Dendritic cell treated with granulocyte-macrophage colony-stimulating factor and Interleukin-4, amounts not matched to agents 40 ng/mL and 50 ng/mL, for 4 days (primary cell): ENCODE data around the gene GARIN1A.
A peak's percentile ranks its signal among the peaks of the same experiment; 100 is the strongest.

ENCODE experiments used
- H3K27ac Mint-ChIP-seq: one replicate; pipeline ENCODE4 v1.8.0; 2022; ENCODE audit warnings: mild to moderate bottlenecking, mixed read lengths
- H3K27me3 Mint-ChIP-seq: one replicate; pipeline ENCODE4 v1.8.0; 2022; ENCODE audit warnings: mild to moderate bottlenecking, mixed read lengths
- H3K36me3 Mint-ChIP-seq: one replicate; pipeline ENCODE4 v1.8.0; 2022; ENCODE audit warnings: low read depth, mixed read lengths
- H3K4me1 Mint-ChIP-seq: one replicate; pipeline ENCODE4 v1.8.0; 2022; ENCODE audit warnings: low read depth, mixed read lengths
- H3K4me3 Mint-ChIP-seq: one replicate; pipeline ENCODE4 v1.8.0; 2022; ENCODE audit warnings: mild to moderate bottlenecking, moderate library complexity, mixed read lengths
- H3K9me3 Mint-ChIP-seq: one replicate; pipeline ENCODE4 v1.8.0; 2022; ENCODE audit warnings: mixed read lengths
- intact Hi-C: fragments of 100-400 bp; cut with micrococcal nuclease; formaldehyde crosslinking; loops from one replicate; pipeline ENCODE4 v1.15.0; 2022

GARIN1A gene

GRCh38 chr7:128693373-128694015, 21.4 kb downstream of the GARIN1A start:
- intact Hi-C loops = no loop called here
- H3K4me3 Mint-ChIP-seq = no peak overlapping the region

GRCh38 chr7:128694738-128695137, 22.6 kb downstream of the GARIN1A start:
- Mint-ChIP-seq H3K9me3 (no peaks in the 10 kb centered on the region), H3K36me3 (no peaks in the 10 kb centered on the region), H3K4me1 (peaks cover 9% of the 10 kb centered on the region), H3K27me3 (peaks cover 40% of the 10 kb centered on the region), H3K27ac (no peak overlapping the region), H3K4me3 (no peak overlapping the region)
- intact Hi-C loops = no loop called here

More at GRCh38 chr7:128693373-128694015, 21.4 kb downstream of the GARIN1A start:
- H3K27me3 Mint-ChIP-seq = peaks cover 37% of the 10 kb centered on the region
- H3K27ac Mint-ChIP-seq = no peak overlapping the region
- H3K4me1 Mint-ChIP-seq = peaks cover 9% of the 10 kb centered on the region
- no peaks in the 10 kb centered on the region for H3K9me3 Mint-ChIP-seq
- no peaks in the 10 kb centered on the region for H3K36me3 Mint-ChIP-seq

- Mint-ChIP-seq H3K27ac (no peak overlapping the region), H3K9me3 (no peaks in the 10 kb centered on the region), H3K36me3 (no peaks in the 10 kb centered on the region), H3K4me1 (peaks cover 15% of the 10 kb centered on the region), H3K27me3 (peaks cover 47% of the 10 kb centered on the region), H3K4me3 (peak overlapping the region; percentile 66)
- intact Hi-C loops = no loop called here
These were observed 25.3 kb downstream of the GARIN1A start for GRCh38 chr7:128697302-128697905.

- H3K9me3 Mint-ChIP-seq = no peaks in the 10 kb centered on the region
- H3K36me3 Mint-ChIP-seq = no peaks in the 10 kb centered on the region
- H3K27ac Mint-ChIP-seq = no peak overlapping the region
- peaks cover 42% of the 10 kb centered on the region for H3K27me3 Mint-ChIP-seq
- H3K4me1 Mint-ChIP-seq = peaks cover 15% of the 10 kb centered on the region
- intact Hi-C loops = no loop called here
- no peak overlapping the region for H3K4me3 Mint-ChIP-seq
These were observed 27.2 kb downstream of the GARIN1A start for GRCh38 chr7:128699196-128699712.

GRCh38 chr7:128699895-128700294, 27.8 kb downstream of the GARIN1A start:
- Mint-ChIP-seq H3K9me3 (no peaks in the 10 kb centered on the region), H3K4me1 (peaks cover 19% of the 10 kb centered on the region), H3K27me3 (peaks cover 42% of the 10 kb centered on the region), H3K4me3 (no peak overlapping the region), H3K36me3 (no peaks in the 10 kb centered on the region), H3K27ac (no peak overlapping the region)
- intact Hi-C loops = no loop called here

- no peak overlapping the region for H3K4me3 Mint-ChIP-seq
- no peaks in the 10 kb centered on the region for H3K36me3 Mint-ChIP-seq
- peaks cover 38% of the 10 kb centered on the region for H3K27me3 Mint-ChIP-seq
- peaks cover 30% of the 10 kb centered on the region for H3K4me1 Mint-ChIP-seq
- intact Hi-C loops = no loop called here
- no peaks in the 10 kb centered on the region for H3K9me3 Mint-ChIP-seq
- no peak overlapping the region for H3K27ac Mint-ChIP-seq
These were observed 29.1 kb downstream of the GARIN1A start for GRCh38 chr7:128701062-128701785.

GRCh38 chr7:128703609-128704241, 31.6 kb downstream of the GARIN1A start:
- H3K36me3 Mint-ChIP-seq = no peaks in the 10 kb centered on the region
- intact Hi-C loops = no loop called here

GRCh38 chr7:128705891-128706333, 33.8 kb downstream of the GARIN1A start:
- H3K4me1 Mint-ChIP-seq = peaks cover 30% of the 10 kb centered on the region
- H3K36me3 Mint-ChIP-seq = no peaks in the 10 kb centered on the region
- H3K9me3 Mint-ChIP-seq = no peaks in the 10 kb centered on the region
- H3K4me3 Mint-ChIP-seq = no peak overlapping the region
- no peak overlapping the region for H3K27ac Mint-ChIP-seq
- peaks cover 3% of the 10 kb centered on the region for H3K27me3 Mint-ChIP-seq
- intact Hi-C loops = no loop called here

More at GRCh38 chr7:128703609-128704241, 31.6 kb downstream of the GARIN1A start:
- Mint-ChIP-seq H3K27me3 (peaks cover 13% of the 10 kb centered on the region), H3K27ac (no peak overlapping the region), H3K9me3 (no peaks in the 10 kb centered on the region), H3K4me1 (peaks cover 22% of the 10 kb centered on the region), H3K4me3 (no peak overlapping the region)

GRCh38 chr7:128707752-128708151, 35.7 kb downstream of the GARIN1A start:
- H3K27ac Mint-ChIP-seq = no peak overlapping the region
- peaks cover 25% of the 10 kb centered on the region for H3K4me1 Mint-ChIP-seq
- H3K4me3 Mint-ChIP-seq = no peak overlapping the region
- H3K36me3 Mint-ChIP-seq = no peaks in the 10 kb centered on the region
- no peaks in the 10 kb centered on the region for H3K9me3 Mint-ChIP-seq
- H3K27me3 Mint-ChIP-seq = no peaks in the 10 kb centered on the region
- intact Hi-C loops = no loop called here

GRCh38 chr7:128708235-128708634, 36.1 kb downstream of the GARIN1A start:
- H3K36me3 Mint-ChIP-seq = no peaks in the 10 kb centered on the region
- no peaks in the 10 kb centered on the region for H3K27me3 Mint-ChIP-seq
- H3K27ac Mint-ChIP-seq = no peak overlapping the region
- H3K4me3 Mint-ChIP-seq = no peak overlapping the region
- H3K9me3 Mint-ChIP-seq = no peaks in the 10 kb centered on the region
- intact Hi-C loops = no loop called here
- H3K4me1 Mint-ChIP-seq = peaks cover 25% of the 10 kb centered on the region

- H3K4me3 Mint-ChIP-seq = no peak overlapping the region
- no peak overlapping the region for H3K27ac Mint-ChIP-seq
- peaks cover 25% of the 10 kb centered on the region for H3K4me1 Mint-ChIP-seq
- no peaks in the 10 kb centered on the region for H3K9me3 Mint-ChIP-seq
- no peaks in the 10 kb centered on the region for H3K36me3 Mint-ChIP-seq
- intact Hi-C loops = no loop called here
- H3K27me3 Mint-ChIP-seq = no peaks in the 10 kb centered on the region
These were observed 36.7 kb downstream of the GARIN1A start for GRCh38 chr7:128708824-128709223.

GRCh38 chr7:128710481-128710880, 38.4 kb downstream of the GARIN1A start:
- Mint-ChIP-seq H3K36me3 (no peaks in the 10 kb centered on the region), H3K9me3 (no peaks in the 10 kb centered on the region), H3K4me3 (no peak overlapping the region), H3K27ac (no peak overlapping the region), H3K27me3 (no peaks in the 10 kb centered on the region), H3K4me1 (peaks cover 22% of the 10 kb centered on the region)
- intact Hi-C loops = no loop called here

- Mint-ChIP-seq H3K27me3 (peaks cover 8% of the 10 kb centered on the region), H3K27ac (no peak overlapping the region), H3K9me3 (no peaks in the 10 kb centered on the region), H3K4me3 (no peak overlapping the region), H3K4me1 (peaks cover 15% of the 10 kb centered on the region), H3K36me3 (no peaks in the 10 kb centered on the region)
- intact Hi-C loops = no loop called here
These were observed 41.7 kb downstream of the GARIN1A start for GRCh38 chr7:128713794-128714193.
